H1 (cell line): ENCODE measurements around the gene EYA2. TPM values are rescaled to one million over a fixed set of nuclear protein-coding genes. Genes with fewer than 3 reads are reported as not detected.

Experiments used
- CTBP2 ChIP-seq: IDR thresholded peaks from 2 replicates; pipeline ENCODE4 v1.7.0; 2011; ENCODE audit warnings: borderline replicate concordance, mild to moderate bottlenecking, moderate library complexity, mixed read lengths, low read length; ENCODE audit not compliant: insufficient read depth, insufficient read length
- FOSL1 ChIP-seq: IDR thresholded peaks from 2 replicates; pipeline ENCODE4 v1.6.1; 2011; ENCODE audit warnings: mild to moderate bottlenecking, low read depth, low read length, moderate library complexity; ENCODE audit not compliant: insufficient read depth
- SIN3A ChIP-seq, 2 experiments: IDR thresholded peaks in 1 of 2; conservative IDR thresholded peaks in 1 of 2; 2 replicates each; pipeline ENCODE4 v1.6.1; 2011 to 2012; ENCODE audit warnings: low read length in 2 of 2, improper control_type of control experiment in 1 of 2, low read depth in 1 of 2, mild to moderate bottlenecking in 1 of 2
- polyA plus RNA-seq, 7 experiments: library from polyadenylated mRNA; depleted of rRNA in 3 of 7; stranded (reverse) in 5 of 7; unstranded in 2 of 7; fragments of >200 nt in 5 of 7; fragments of 200-250 nt in 2 of 7; gene quantifications; 1 replicate in 5 of 7; 2 replicates in 1 of 7; 4 replicates in 1 of 7; pipeline versions ENCODE4 v1.2.1 to v1.2.3, GENCODE V29; 2011 to 2013; ENCODE audit warnings: missing spikeins in 2 of 7, mixed read lengths in 2 of 7
- total RNA-seq: library from RNA; stranded (reverse); fragmentation: NEBNext Ultra II Directional; extraction: Animal tissue kit (Norgen Biotek cat#: 25700); gene quantifications from 2 replicates; pipeline ENCODE4 v1.2.1, GENCODE V29; 2021
- TF ChIP-seq, protein P1 (sequence below): IDR thresholded peaks from 2 replicates; pipeline ENCODE4 v1.6.1; 2011; ENCODE audit warnings: low read depth, mild to moderate bottlenecking, low read length; ENCODE audit not compliant: insufficient read depth
- TF ChIP-seq, protein P2 (sequence below): fragments of 300-600 bp; sonication (generic); IDR thresholded peaks from 2 replicates; pipeline ENCODE4 v1.7.1; 2012; ENCODE audit warnings: low read length, moderate library complexity, mild to moderate bottlenecking, inconsistent platforms; ENCODE audit not compliant: insufficient replicate concordance

Gene EYA2
- total and polyA plus RNA-seq, 2 of the 8 experiments (the other 6 are each of a cell fraction or from before 2014, with no cell fraction given): 1.6 to 1.7 TPM

- TF ChIP-seq, protein P1, sequence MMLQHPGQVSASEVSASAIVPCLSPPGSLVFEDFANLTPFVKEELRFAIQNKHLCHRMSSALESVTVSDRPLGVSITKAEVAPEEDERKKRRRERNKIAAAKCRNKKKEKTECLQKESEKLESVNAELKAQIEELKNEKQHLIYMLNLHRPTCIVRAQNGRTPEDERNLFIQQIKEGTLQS: no peak
- TF ChIP-seq, protein P2, sequence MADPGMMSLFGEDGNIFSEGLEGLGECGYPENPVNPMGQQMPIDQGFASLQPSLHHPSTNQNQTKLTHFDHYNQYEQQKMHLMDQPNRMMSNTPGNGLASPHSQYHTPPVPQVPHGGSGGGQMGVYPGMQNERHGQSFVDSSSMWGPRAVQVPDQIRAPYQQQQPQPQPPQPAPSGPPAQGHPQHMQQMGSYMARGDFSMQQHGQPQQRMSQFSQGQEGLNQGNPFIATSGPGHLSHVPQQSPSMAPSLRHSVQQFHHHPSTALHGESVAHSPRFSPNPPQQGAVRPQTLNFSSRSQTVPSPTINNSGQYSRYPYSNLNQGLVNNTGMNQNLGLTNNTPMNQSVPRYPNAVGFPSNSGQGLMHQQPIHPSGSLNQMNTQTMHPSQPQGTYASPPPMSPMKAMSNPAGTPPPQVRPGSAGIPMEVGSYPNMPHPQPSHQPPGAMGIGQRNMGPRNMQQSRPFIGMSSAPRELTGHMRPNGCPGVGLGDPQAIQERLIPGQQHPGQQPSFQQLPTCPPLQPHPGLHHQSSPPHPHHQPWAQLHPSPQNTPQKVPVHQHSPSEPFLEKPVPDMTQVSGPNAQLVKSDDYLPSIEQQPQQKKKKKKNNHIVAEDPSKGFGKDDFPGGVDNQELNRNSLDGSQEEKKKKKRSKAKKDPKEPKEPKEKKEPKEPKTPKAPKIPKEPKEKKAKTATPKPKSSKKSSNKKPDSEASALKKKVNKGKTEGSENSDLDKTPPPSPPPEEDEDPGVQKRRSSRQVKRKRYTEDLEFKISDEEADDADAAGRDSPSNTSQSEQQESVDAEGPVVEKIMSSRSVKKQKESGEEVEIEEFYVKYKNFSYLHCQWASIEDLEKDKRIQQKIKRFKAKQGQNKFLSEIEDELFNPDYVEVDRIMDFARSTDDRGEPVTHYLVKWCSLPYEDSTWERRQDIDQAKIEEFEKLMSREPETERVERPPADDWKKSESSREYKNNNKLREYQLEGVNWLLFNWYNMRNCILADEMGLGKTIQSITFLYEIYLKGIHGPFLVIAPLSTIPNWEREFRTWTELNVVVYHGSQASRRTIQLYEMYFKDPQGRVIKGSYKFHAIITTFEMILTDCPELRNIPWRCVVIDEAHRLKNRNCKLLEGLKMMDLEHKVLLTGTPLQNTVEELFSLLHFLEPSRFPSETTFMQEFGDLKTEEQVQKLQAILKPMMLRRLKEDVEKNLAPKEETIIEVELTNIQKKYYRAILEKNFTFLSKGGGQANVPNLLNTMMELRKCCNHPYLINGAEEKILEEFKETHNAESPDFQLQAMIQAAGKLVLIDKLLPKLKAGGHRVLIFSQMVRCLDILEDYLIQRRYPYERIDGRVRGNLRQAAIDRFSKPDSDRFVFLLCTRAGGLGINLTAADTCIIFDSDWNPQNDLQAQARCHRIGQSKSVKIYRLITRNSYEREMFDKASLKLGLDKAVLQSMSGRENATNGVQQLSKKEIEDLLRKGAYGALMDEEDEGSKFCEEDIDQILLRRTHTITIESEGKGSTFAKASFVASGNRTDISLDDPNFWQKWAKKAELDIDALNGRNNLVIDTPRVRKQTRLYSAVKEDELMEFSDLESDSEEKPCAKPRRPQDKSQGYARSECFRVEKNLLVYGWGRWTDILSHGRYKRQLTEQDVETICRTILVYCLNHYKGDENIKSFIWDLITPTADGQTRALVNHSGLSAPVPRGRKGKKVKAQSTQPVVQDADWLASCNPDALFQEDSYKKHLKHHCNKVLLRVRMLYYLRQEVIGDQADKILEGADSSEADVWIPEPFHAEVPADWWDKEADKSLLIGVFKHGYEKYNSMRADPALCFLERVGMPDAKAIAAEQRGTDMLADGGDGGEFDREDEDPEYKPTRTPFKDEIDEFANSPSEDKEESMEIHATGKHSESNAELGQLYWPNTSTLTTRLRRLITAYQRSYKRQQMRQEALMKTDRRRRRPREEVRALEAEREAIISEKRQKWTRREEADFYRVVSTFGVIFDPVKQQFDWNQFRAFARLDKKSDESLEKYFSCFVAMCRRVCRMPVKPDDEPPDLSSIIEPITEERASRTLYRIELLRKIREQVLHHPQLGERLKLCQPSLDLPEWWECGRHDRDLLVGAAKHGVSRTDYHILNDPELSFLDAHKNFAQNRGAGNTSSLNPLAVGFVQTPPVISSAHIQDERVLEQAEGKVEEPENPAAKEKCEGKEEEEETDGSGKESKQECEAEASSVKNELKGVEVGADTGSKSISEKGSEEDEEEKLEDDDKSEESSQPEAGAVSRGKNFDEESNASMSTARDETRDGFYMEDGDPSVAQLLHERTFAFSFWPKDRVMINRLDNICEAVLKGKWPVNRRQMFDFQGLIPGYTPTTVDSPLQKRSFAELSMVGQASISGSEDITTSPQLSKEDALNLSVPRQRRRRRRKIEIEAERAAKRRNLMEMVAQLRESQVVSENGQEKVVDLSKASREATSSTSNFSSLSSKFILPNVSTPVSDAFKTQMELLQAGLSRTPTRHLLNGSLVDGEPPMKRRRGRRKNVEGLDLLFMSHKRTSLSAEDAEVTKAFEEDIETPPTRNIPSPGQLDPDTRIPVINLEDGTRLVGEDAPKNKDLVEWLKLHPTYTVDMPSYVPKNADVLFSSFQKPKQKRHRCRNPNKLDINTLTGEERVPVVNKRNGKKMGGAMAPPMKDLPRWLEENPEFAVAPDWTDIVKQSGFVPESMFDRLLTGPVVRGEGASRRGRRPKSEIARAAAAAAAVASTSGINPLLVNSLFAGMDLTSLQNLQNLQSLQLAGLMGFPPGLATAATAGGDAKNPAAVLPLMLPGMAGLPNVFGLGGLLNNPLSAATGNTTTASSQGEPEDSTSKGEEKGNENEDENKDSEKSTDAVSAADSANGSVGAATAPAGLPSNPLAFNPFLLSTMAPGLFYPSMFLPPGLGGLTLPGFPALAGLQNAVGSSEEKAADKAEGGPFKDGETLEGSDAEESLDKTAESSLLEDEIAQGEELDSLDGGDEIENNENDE: no peak
- TF ChIP-seq CTBP2 (no peak), FOSL1 (no peak), SIN3A (conservative IDR thresholded peaks at IDR 0.05 in 1 of 2, IDR thresholded peaks at IDR 0.05 in 1 of 2; ENCODE audit: low read depth in 1 of 2, low read length in 2 of 2) (no peak)
- TF ChIP-seq, all 59 proteins: peak for 0
Measured at GRCh38 chr20:47070176-47070575, 175.5 kb downstream of the EYA2 start (continued).
